Melanocyte of skin (primary cell): ENCODE results near the gene SELENOF. TPM values are rescaled to one million over a fixed set of nuclear protein-coding genes. Genes with fewer than 3 reads are reported as not detected.

Source experiments
- total RNA-seq, 2 donors: library from RNA; depleted of rRNA; stranded (reverse); fragments of >200 nt; gene quantifications; 2 replicates each; pipeline ENCODE4 v1.2.3, GENCODE V29; 2012

SELENOF gene
- total RNA-seq = 100 to 1,000 TPM; 128 to 190 TPM

GRCh38 chr1:86913896-86914600, at the start of gene SELENOF:
TSS of gene SELENOF (minus strand) at chr1:86914126. CDS start at chr1:86914111, 15 bp downstream.

GRCh38 chr1:86914601-86914997, 673 bp upstream of the SELENOF start, which contains the start of gene HS2ST1:
TSS of gene HS2ST1 (plus strand) at chr1:86914635.

Other genes with a start within 250 kb of the SELENOF start
- gene SH3GLB1, start 209.6 kb downstream of the SELENOF start, total RNA-seq = 10 to 100 TPM; 25.6 to 25.8 TPM
- 10 to 100 TPM; 16.2 to 24.6 TPM for gene HS2ST1, start 509 bp upstream of the SELENOF start, total RNA-seq